NCI-H1694 (cell line): ENCODE results near the gene UCN.

Experiments
- DNase-seq: peaks from one replicate; lab custom pipeline; 2025; lab: John Stamatoyannopoulos, UW

UCN gene

GRCh38 chr2:27261241-27261925 lies 46.9 kb downstream of the UCN start:
- no peak for DNase-seq

DNA sequence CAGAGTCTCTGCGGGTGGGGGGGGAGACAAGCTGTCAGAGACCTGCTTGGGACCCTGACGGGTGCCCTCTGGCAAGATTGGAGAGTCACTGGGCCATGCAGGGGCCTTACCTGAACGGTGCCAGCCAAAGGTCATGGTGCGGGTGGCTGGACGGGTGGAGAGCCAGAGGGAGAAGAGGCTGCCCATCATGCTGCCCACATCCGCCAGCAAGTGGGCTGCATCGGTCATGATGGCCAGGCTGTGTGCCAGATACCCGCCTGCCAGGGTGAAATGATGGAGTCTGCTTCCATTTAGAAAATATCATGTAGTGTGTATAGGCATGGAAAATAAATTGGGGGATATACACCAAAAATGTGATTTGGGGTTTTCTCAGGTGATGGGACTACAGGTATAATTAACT lies 50.2 kb downstream of the UCN start:
- no peak for DNase-seq
